ACC112 (cell line): ENCODE data around the gene GPHA2.

Experiments used
- H2AFZ ChIP-seq: fragments of 200-600 bp; sonication (generic); one replicate; pipeline ENCODE4 v1.6.0; 2017; ENCODE audit warnings: antibody characterized with exemption, low read length; ENCODE audit not compliant: unreplicated experiment
- H3K27ac ChIP-seq: fragments of 200-600 bp; sonication (generic); 2 replicates; pipeline ENCODE4 v1.5.1; 2014; ENCODE audit warnings: low read depth, mild to moderate bottlenecking, antibody characterized with exemption, low read length, moderate library complexity
- H3K27me3 ChIP-seq: fragments of 200-600 bp; sonication (generic); 2 replicates; pipeline ENCODE4 v1.6.1; 2014; ENCODE audit warnings: mild to moderate bottlenecking, antibody characterized with exemption, low read length, moderate library complexity, mixed read lengths; ENCODE audit not compliant: insufficient read depth
- H3K36me3 ChIP-seq: fragments of 200-600 bp; sonication (generic); 2 replicates; pipeline ENCODE4 v1.6.1; 2016; ENCODE audit warnings: mild to moderate bottlenecking, antibody characterized with exemption, low read length, moderate library complexity, mixed read lengths; ENCODE audit not compliant: insufficient read depth
- H3K4me1 ChIP-seq: fragments of 200-600 bp; sonication (generic); one replicate; pipeline ENCODE4 v1.6.1; 2016; ENCODE audit warnings: low read length, mixed read lengths; ENCODE audit not compliant: insufficient read depth, unreplicated experiment, control insufficient read depth
- H3K4me3 ChIP-seq: fragments of 200-600 bp; sonication (generic); 2 replicates; pipeline ENCODE4 v1.5.1; 2014; ENCODE audit warnings: mild to moderate bottlenecking, low read depth, low read length
- H3K79me2 ChIP-seq: fragments of 200-600 bp; sonication (generic); one replicate; pipeline ENCODE4 v1.6.0; 2016; ENCODE audit warnings: low read length; ENCODE audit not compliant: control insufficient read depth, unreplicated experiment, insufficient read depth

GPHA2 gene

GRCh38 chr11:64919627-64920026 lies 16.1 kb downstream of the GPHA2 start:
- Histone ChIP-seq H3K27ac (no peak overlapping the region), H3K79me2 (peaks cover 10% of the 10 kb centered on the region), H3K4me1 (no peaks in the 10 kb centered on the region), H3K36me3 (no peaks in the 10 kb centered on the region), H2AFZ (no peak overlapping the region), H3K4me3 (no peak overlapping the region), H3K27me3 (no peaks in the 10 kb centered on the region)

DNA sequence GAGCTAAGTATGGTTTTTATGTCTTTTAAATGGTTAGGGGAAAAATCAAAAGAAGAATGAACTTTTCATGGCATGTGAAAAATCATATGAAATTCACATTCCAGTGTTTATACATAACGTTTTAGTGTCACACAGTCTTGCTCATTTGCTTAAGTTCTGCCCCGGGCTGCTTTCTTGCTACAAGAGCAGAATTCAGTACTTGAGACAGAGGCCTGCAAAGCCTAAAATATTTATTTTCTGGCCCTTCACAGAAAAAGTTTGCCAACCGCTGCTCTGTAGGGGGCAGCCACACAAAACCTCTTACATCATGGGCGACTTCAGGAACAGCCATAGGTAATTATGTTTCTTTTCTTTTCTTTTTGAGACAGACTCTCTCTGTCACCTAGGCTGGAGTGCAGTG lies 17.7 kb downstream of the GPHA2 start:
- H3K4me3 ChIP-seq: peak overlapping the region; percentile 85
- H2AFZ ChIP-seq: peak overlapping the region; percentile 97
- H3K36me3 ChIP-seq: no peaks in the 10 kb centered on the region
- peak overlapping the region; percentile 35; the same call in 1 of the 2 replicates for H3K27ac ChIP-seq
- no peaks in the 10 kb centered on the region for H3K4me1 ChIP-seq
- H3K27me3 ChIP-seq: no peaks in the 10 kb centered on the region
- H3K79me2 ChIP-seq: peaks cover 10% of the 10 kb centered on the region

- no peaks in the 10 kb centered on the region for H3K4me1 ChIP-seq
- no peaks in the 10 kb centered on the region for H3K27me3 ChIP-seq
- H3K4me3 ChIP-seq: peak overlapping the region; percentile 85
- peak overlapping the region; percentile 35; the same call in 1 of the 2 replicates for H3K27ac ChIP-seq
- H2AFZ ChIP-seq: peak overlapping the region; percentile 97
- H3K36me3 ChIP-seq: no peaks in the 10 kb centered on the region
- peaks cover 10% of the 10 kb centered on the region for H3K79me2 ChIP-seq
These were observed 18.1 kb downstream of the GPHA2 start for GRCh38 chr11:64917663-64917995.

DNA sequence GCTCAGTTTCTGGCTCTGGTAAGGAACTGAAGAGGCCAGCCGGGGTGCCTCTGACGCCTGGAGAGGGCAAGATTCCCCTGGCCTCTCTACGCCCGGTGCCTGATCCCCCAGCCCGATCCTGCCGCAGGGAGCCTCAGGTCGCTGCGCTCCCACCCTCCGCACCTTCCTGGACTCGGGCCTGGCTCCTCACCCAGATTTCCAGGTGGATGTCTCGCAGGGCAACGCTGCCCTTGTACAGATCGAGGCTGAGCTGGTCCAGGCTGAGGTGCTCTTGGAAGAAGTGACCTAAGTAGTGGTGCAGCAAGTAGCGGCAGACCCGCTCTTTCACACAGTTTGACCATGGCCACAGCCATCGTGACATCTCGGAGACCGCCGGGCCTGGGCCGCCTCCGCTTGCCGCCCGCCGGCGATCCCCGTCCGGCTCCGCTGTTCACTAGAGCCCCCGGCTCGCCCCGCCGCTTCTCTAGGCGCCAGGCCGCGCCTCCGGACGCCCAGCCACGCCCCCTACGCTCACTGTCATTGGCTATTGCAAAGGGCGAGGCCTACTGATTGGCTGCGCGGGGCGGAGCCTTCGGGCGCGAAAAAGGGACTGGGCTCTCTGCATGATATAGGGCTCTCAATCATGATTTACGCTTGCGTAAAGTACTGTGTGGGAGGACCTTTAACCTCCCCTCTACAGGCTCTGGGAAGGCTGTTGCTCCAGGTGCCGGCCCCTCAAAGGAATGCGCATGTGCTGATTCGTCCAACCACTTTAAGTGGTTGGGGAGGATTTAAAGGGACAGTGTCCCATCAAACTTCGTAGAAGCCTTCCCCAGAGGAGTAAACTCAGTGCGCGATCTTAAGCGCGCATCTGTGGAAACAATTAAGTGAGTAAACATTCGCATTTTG lies 18.7 kb downstream of the GPHA2 start, which contains the start of gene ATG2A:
Gene ATG2A (minus strand): TSS at position 435 of the 888 bp plus-strand sequence. CDS start 74 bp downstream, at position 361.
- Histone ChIP-seq H3K27me3 (no peaks in the 10 kb centered on the region), H3K4me1 (no peaks in the 10 kb centered on the region), H3K79me2 (peaks cover 10% of the 10 kb centered on the region), H3K36me3 (no peaks in the 10 kb centered on the region), H3K27ac (peak within 1 kb of the TSS; percentile 46), H2AFZ (peak within 1 kb of the TSS; percentile 97), H3K4me3 (peak within 1 kb of the TSS; percentile 85)

GRCh38 chr11:64916040-64916774 lies 19.5 kb downstream of the GPHA2 start:
- Histone ChIP-seq H3K4me1 (no peaks in the 10 kb centered on the region), H3K27ac (peak overlapping the region; percentile 46; the same call in 1 of the 2 replicates), H2AFZ (no peak overlapping the region), H3K27me3 (no peaks in the 10 kb centered on the region), H3K79me2 (peaks cover 10% of the 10 kb centered on the region), H3K36me3 (no peaks in the 10 kb centered on the region), H3K4me3 (peak overlapping the region; percentile 85)

DNA sequence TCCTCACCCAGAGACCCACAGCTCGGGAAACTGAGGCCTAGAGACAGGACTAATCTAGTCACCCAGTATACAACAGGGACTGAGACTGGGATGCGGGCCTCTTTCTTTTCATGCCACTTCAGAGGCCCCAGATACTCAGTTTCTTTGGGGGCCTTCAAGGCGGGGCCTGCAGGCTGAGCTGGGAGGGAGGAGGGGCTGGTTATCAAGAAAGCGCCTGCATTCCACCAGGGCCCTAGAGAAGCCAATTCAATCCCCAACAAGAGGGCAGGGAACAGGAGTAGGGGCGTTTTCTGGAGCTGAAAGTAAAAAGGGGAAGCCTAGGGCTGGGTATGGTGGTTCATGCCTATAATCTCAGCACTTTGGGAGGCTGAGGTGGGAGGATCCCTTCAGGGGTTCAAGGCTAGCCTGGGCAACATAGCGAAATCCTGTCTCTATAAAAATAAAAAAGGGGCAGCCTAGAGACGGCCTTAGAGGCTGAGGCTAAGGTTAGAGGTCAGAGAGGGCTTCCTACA lies 20.3 kb downstream of the GPHA2 start:
- Histone ChIP-seq H3K36me3 (no peaks in the 10 kb centered on the region), H2AFZ (no peak overlapping the region), H3K4me1 (no peaks in the 10 kb centered on the region), H3K79me2 (peaks cover 10% of the 10 kb centered on the region), H3K4me3 (peak overlapping the region; percentile 85), H3K27me3 (no peaks in the 10 kb centered on the region), H3K27ac (peak overlapping the region; percentile 46; the same call in 1 of the 2 replicates)

- no peaks in the 10 kb centered on the region for H3K4me1 ChIP-seq
- H3K36me3 ChIP-seq: no peaks in the 10 kb centered on the region
- H3K4me3 ChIP-seq: no peak overlapping the region
- no peak overlapping the region for H3K27ac ChIP-seq
- H2AFZ ChIP-seq: no peak overlapping the region
- no peaks in the 10 kb centered on the region for H3K27me3 ChIP-seq
- H3K79me2 ChIP-seq: peaks cover 10% of the 10 kb centered on the region
These were observed 21.6 kb downstream of the GPHA2 start for GRCh38 chr11:64914123-64914522.

DNA sequence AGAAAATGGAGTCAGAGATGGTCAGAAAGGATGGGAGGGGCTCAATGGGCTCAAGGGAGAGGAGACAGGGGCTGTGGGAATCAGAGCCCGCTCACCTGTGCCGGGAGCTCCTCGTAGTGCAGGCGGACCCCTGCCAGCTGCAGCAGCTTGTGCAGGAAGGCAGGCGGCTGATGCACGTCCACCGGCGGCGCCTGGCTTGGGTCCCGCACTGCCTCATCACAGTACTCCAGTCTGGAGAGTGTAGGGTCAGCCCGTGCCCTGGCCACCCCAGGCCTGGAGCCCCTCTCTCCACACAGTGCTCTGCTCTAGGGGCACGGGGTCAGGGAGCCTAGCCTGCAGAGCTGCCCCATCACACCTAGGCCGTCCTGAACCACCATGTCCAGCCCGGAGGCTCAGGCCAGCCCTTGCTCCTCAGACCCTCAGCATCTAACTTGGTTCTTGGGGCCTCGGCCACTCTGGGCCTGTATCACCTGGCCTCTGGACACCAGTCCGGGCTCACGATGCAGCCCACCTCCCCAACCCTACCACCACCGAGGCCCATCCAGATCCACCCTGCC lies 22.4 kb downstream of the GPHA2 start:
- Histone ChIP-seq H3K4me3 (no peak overlapping the region), H3K4me1 (no peaks in the 10 kb centered on the region), H3K36me3 (no peaks in the 10 kb centered on the region), H2AFZ (no peak overlapping the region), H3K27ac (no peak overlapping the region), H3K79me2 (peaks cover 10% of the 10 kb centered on the region), H3K27me3 (no peaks in the 10 kb centered on the region)

- peaks cover 9% of the 10 kb centered on the region for H3K79me2 ChIP-seq
- no peak overlapping the region for H2AFZ ChIP-seq
- H3K4me3 ChIP-seq: no peak overlapping the region
- H3K27me3 ChIP-seq: no peaks in the 10 kb centered on the region
- no peaks in the 10 kb centered on the region for H3K36me3 ChIP-seq
- no peak overlapping the region for H3K27ac ChIP-seq
- H3K4me1 ChIP-seq: no peaks in the 10 kb centered on the region
These were observed 24.0 kb downstream of the GPHA2 start for GRCh38 chr11:64911689-64912088.

DNA sequence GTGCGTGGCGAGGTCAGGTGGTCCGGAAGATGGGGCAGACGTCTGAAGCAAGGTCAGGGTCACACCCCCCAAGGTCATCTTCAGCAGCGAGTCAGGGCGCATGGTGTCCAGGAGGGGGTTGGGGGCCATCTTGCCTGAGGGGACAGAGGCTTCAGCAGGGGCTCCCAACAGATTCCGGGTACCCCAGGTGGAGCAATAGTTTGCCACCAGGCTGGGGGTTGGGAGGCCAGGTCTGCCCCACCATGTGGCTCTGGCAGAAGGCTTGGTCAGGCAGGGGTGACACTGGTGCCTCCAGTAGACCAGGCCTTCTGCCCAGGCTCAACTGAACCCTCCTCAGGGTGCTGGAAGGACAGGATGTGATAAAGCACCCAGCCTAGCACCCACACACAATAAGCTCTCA lies 24.6 kb downstream of the GPHA2 start:
- H3K27me3 ChIP-seq: no peaks in the 10 kb centered on the region
- no peak overlapping the region for H3K27ac ChIP-seq
- no peak overlapping the region for H2AFZ ChIP-seq
- peaks cover 4% of the 10 kb centered on the region for H3K79me2 ChIP-seq
- H3K4me3 ChIP-seq: no peak overlapping the region
- no peaks in the 10 kb centered on the region for H3K4me1 ChIP-seq
- H3K36me3 ChIP-seq: no peaks in the 10 kb centered on the region
